ENCODE data around the gene TSC22D1. TPM values are rescaled to one million over a fixed set of nuclear protein-coding genes. Genes with fewer than 3 reads are reported as not detected.
"Not testable (repeated sequence)": the region's sequence is repeated elsewhere in the genome, so short reads cannot be mapped to it uniquely, and the experiment has no call there.

Gene TSC22D1
- polyA plus RNA-seq, 3 donors from 2014 or later: 11.5 to 13.3 (median 12.1) TPM

DNA sequence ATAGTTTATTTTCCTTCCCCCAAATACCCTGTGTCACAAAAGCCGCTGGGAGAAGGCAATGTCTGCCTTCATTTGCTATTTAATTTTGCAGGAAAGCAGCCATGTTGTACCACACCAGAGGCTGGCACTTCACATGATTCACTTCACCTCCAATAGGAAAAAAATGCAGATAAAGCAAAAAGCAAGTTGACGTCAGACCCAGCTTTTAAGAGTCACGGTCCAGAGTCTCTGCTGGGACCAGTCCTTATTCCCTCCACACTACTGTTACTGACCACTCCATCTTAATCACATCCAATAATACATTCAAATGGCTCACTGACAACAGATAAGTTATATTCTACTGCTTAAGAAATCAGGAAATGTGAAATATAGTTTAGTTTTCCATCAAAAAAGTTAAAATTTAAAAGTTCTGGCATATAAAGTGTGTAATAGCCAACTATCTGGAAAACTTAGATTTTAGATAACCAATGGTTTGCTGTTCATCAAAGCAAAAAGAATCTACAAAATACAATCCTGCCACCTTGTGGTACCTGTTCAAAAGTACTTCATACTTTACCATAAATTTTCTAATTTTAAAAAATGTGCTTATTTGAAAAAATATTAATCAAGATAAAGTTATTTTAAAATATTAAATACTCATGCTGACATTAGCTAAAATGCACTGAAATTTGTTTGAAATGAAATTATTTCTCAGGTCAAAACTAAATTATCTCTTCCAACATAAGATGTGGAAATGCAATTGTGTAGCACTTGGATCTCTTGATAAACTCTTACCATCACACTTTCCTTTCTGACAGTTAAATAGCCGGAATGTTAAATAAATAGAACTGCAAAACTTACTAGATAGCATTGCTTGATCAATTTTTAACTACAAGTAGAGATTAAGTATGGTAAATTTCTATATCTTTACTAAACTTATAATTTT lies 105.2 kb downstream of the TSC22D1 start:
- peaks cover 0 to 3% (median 0%) of the 10 kb centered on the region in 3 donors for H3K36me3 Mint-ChIP-seq
- H3K9me3 Mint-ChIP-seq: no peaks in the 10 kb centered on the region
- no peak overlapping the region for H3K4me3 Mint-ChIP-seq
- H3K27ac Mint-ChIP-seq: no peak overlapping the region
- DNase-seq: peak in 2 of 3 donors; percentile 12 to 25
- H3K4me1 Mint-ChIP-seq: no peaks in the 10 kb centered on the region
- H3K27me3 Mint-ChIP-seq (ENCODE audit: low read depth in 3 of 3): peaks cover 0 to 4% (median 0%) of the 10 kb centered on the region in 3 donors

DNA sequence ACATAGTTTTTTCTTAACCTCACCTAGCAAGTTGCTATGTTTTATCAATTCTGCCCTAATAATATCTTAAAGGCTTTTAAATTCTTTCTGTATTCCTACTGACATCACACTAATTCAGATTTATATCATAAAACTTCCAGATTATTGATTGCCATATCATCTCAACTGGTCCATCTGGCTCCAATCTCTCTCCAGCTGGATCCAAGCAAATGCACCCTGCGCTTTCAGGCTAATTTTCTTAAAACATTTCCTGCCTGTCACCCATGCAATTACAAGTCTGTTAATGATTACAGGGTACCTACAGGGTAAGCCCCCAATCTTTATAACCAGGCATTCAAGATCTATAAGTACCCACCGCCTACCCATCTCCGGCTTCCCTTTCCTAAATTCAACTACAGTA lies 107.3 kb downstream of the TSC22D1 start:
- no peaks in the 10 kb centered on the region for H3K9me3 Mint-ChIP-seq
- no peak overlapping the region for H3K4me3 Mint-ChIP-seq
- no peak overlapping the region for H3K27ac Mint-ChIP-seq

DNA sequence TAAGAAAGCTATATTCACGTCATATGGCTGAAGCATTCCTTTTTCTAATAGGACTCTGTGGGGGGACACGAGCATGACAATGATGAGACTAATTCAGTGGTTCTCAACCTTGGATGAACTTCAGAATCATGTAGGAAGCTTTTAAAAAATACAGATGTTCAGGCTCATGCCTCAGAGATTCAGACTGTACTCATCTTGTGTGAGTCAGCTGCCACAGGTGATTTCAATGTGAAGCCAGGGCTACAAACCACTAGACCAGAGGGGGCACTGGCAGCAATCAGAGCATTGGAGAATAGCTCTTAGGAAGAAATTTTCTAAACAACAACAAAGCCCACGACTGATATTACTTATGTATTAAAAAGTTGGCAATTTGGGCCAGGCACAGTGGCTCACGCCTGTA lies 110.8 kb downstream of the TSC22D1 start:
- no peaks in the 10 kb centered on the region for H3K4me1 Mint-ChIP-seq
- no peaks in the 10 kb centered on the region for H3K27me3 Mint-ChIP-seq (ENCODE audit: low read depth in 3 of 3)

More for the DNA sequence above, 107.3 kb downstream of the TSC22D1 start:
- Mint-ChIP-seq H3K4me1 (no peaks in the 10 kb centered on the region), H3K27me3 (ENCODE audit: low read depth in 3 of 3) (no peaks in the 10 kb centered on the region), H3K36me3 (peaks cover 0 to 3% (median 0%) of the 10 kb centered on the region in 3 donors)
- no peak for DNase-seq

DNA sequence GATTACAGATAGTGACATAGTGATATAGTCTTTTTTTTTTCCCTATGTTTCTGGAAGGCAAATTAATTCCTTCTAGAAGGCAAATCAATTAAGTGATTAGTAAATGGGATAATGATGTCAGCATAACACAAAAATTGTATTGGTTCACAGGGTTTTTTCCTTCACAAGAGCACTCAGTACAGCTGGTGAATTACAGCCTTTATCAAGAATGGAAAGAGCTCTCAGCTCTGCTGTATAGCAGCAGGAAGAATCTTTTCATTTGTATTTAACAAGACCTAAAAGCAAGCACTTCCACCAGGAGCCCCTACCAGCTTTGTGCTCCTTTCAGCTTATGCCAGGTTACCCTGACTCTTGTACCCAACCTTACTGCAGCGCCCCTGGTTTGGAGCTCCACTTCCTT lies 111.7 kb downstream of the TSC22D1 start:
- H3K27me3 Mint-ChIP-seq (ENCODE audit: low read depth in 3 of 3): no peaks in the 10 kb centered on the region
- no peaks in the 10 kb centered on the region for H3K4me1 Mint-ChIP-seq
- no peak for DNase-seq
- H3K36me3 Mint-ChIP-seq: no peaks in the 10 kb centered on the region
- H3K9me3 Mint-ChIP-seq: no peaks in the 10 kb centered on the region
- no peak overlapping the region for H3K27ac Mint-ChIP-seq
- H3K4me3 Mint-ChIP-seq: no peak overlapping the region

More for the DNA sequence above, 110.8 kb downstream of the TSC22D1 start:
- DNase-seq: no peak
- no peak overlapping the region for H3K4me3 Mint-ChIP-seq
- no peak overlapping the region for H3K27ac Mint-ChIP-seq
- H3K36me3 Mint-ChIP-seq: no peaks in the 10 kb centered on the region
- H3K9me3 Mint-ChIP-seq: no peaks in the 10 kb centered on the region

DNA sequence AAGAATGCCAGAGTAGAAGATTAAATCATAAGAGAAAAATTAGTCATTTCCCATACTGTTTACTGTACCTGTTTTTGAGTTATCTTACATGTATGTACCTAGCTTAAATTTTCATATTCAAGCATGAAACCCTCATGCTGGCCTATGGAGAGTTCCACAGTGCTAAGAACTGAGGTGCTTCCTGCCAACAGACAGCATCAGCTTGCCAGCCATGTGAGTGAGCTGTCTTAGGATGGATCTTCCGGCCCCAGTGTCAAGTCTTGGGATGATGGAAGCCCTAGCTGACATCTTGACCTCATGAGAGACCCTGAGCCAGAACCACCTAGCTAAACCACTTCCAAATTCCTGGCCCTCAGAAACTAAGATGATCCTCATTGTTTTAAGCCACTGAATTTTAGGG lies 112.4 kb downstream of the TSC22D1 start:
- Mint-ChIP-seq H3K9me3 (no peaks in the 10 kb centered on the region), H3K4me1 (no peaks in the 10 kb centered on the region), H3K27ac (no peak overlapping the region), H3K36me3 (no peaks in the 10 kb centered on the region), H3K27me3 (ENCODE audit: low read depth in 3 of 3) (no peaks in the 10 kb centered on the region), H3K4me3 (no peak overlapping the region)
- DNase-seq: no peak

DNA sequence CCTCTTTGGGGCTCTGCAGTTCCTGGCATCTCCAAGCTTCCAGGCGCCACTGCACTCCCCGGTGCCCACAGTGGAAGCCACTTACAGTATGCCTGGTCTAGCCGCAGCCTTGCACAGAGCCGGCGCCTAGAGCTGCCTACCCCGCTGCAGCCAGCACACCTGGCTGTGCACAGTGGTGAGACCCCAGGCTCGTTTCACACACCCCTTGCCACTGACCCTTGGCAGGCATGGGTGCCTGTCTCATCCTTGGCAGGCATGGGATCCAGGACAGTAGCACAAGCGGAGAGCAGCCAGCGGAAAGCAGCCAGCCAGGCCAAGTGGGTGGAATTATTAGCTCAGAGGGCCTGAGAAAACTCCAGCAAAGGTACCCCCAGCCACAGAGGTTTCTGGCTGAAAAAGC lies 116.5 kb downstream of the TSC22D1 start:
- DNase-seq: no peak
- no peaks in the 10 kb centered on the region for H3K9me3 Mint-ChIP-seq
- peaks cover 4 to 6% (median 6%) of the 10 kb centered on the region in 3 donors for H3K36me3 Mint-ChIP-seq
- no peak overlapping the region for H3K27ac Mint-ChIP-seq
- peaks cover 9 to 20% of the 10 kb centered on the region in 2 donors for H3K4me1 Mint-ChIP-seq
- no peaks in the 10 kb centered on the region for H3K27me3 Mint-ChIP-seq (ENCODE audit: low read depth in 3 of 3)
- no peak overlapping the region for H3K4me3 Mint-ChIP-seq

DNA sequence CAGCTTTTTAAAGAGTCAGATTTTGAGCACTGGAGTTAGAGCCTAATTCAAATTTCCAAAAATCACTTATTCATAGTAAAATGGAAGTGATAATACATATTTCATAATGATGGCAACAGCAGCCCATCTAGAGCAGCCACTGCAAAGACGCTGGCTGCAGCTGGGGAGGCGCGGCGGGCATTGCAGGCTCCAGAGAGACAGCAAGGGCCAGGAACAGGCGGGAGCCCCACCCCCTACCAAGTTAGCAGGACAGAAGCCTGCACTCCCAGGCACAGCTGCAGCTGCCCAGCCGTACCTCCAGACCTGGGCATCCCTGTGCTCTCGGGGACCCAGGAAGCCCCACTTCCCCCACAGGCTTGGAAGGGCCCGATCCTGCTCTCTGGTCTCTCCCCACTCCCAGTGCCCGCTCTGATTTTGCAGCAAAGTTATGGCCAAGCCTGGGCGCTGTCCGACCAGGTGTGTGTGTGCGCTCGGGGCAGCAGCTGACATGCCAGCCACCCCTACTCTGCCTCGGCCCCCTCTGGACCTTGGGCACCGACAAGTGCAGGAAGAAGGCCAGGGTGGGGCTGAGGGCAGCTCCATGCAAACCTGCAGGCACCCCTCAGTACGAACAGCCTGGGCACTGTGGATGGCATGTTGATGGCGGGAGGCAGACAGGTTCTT lies 117.7 kb downstream of the TSC22D1 start:
- Mint-ChIP-seq H3K36me3 (peaks cover 4 to 6% (median 6%) of the 10 kb centered on the region in 3 donors), H3K27me3 (ENCODE audit: low read depth in 3 of 3) (no peaks in the 10 kb centered on the region), H3K27ac (peak overlapping the region in 2 of 6 donors; percentile 84 to 87), H3K4me1 (peaks cover 9 to 20% of the 10 kb centered on the region in 2 donors), H3K4me3 (no peak overlapping the region), H3K9me3 (no peaks in the 10 kb centered on the region)
- no peak for DNase-seq

DNA sequence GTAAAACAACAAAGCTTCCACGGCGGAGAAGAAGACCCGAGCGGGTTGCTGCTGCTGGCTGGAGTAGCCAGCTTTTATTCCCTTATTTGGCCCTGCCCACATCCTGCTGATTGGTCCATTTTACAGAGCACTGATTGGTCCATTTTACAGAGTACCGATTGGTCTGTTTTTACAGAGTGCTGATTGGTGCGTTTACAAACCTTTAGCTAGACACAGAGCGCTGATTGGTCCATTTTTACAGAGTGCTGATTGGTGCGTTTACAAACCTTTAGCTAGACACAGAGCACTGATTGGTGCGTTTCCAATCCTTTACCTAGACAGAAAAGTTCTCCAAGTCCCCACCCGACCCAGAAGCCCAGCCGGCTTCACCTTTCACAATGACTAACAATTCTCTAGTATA lies 119.9 kb downstream of the TSC22D1 start:
- H3K36me3 Mint-ChIP-seq; H3K27me3 Mint-ChIP-seq (ENCODE audit: low read depth in 3 of 3); DNase-seq; H3K27ac Mint-ChIP-seq; H3K4me3 Mint-ChIP-seq; H3K9me3 Mint-ChIP-seq: not testable (repeated sequence)
- H3K4me1 Mint-ChIP-seq: peaks cover 9 to 20% of the 10 kb centered on the region in 2 donors

DNA sequence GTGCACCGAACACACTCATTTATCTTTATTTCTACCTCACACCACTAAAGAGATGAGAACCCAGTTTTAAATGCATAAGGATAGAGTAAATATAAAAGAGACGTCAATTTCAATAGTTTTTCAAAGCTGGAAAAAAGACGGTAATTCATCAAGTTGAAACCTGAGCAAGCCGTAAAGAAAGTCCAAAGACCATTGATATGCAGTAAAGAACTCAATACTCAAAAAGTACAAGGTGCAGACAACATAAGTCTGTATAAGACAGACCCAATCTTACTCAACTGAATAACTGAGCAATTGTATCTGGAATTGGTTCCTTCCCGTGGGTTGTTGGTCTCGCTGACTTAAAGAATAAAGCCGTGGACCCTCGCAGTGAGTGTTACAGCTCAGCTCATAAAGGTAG lies 120.4 kb downstream of the TSC22D1 start:
- Mint-ChIP-seq H3K4me1 (peaks cover 9 to 20% of the 10 kb centered on the region in 2 donors), H3K27ac (no peak overlapping the region), H3K36me3 (peaks cover 4 to 6% (median 6%) of the 10 kb centered on the region in 3 donors), H3K4me3 (no peak overlapping the region), H3K27me3 (ENCODE audit: low read depth in 3 of 3) (no peaks in the 10 kb centered on the region), H3K9me3 (no peaks in the 10 kb centered on the region)
- no peak for DNase-seq

DNA sequence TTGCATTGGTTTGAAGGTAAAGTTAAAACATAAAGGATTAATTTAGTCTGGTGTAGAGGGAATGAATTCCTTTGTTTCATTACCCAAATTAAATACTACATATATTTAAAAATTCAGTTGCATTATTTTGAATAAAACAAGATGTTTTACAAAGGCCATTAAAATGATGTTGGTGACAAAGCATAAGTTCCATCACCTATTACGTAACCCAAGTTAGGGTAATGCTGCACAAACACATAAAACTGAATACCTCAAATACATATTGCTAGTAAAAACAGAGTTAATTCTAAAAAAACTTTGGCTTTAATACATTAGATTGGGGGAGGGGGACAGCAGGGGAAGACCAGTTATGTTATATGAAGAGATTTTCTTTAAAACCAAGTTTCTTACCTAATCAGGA lies 122.2 kb downstream of the TSC22D1 start:
- Mint-ChIP-seq H3K27ac (no peak overlapping the region), H3K9me3 (no peaks in the 10 kb centered on the region), H3K4me1 (peaks cover 9 to 20% of the 10 kb centered on the region in 2 donors), H3K36me3 (peaks cover 4 to 11% (median 6%) of the 10 kb centered on the region in 3 donors), H3K27me3 (ENCODE audit: low read depth in 3 of 3) (peaks cover 0 to 2% (median 0%) of the 10 kb centered on the region in 3 donors), H3K4me3 (no peak overlapping the region)
- no peak for DNase-seq

DNA sequence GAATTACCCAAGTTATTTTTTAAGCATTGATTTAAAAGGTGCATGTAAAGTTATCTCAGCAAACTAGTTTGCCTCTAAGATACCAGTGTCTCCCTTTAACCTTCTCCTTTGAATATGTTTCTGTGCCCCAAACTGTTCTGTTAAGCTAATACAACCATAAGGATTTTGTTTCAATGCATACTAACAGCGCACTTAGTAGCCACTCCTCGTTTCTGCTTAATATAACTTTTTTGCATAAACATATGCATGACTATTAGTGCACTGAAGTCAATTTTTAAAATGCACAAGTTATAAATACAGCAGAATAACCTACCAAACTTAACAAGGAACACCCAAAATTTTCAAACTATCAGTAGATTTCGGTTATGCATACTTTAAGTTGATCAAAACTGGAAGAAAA lies 123.1 kb downstream of the TSC22D1 start:
- DNase-seq: no peak
- peaks cover 4 to 11% (median 6%) of the 10 kb centered on the region in 3 donors for H3K36me3 Mint-ChIP-seq
- no peak overlapping the region for H3K4me3 Mint-ChIP-seq
- H3K9me3 Mint-ChIP-seq: no peaks in the 10 kb centered on the region
- no peak overlapping the region for H3K27ac Mint-ChIP-seq
- H3K27me3 Mint-ChIP-seq (ENCODE audit: low read depth in 3 of 3): peaks cover 0 to 2% (median 0%) of the 10 kb centered on the region in 3 donors
- H3K4me1 Mint-ChIP-seq: peaks cover 7 to 18% of the 10 kb centered on the region in 2 donors

DNA sequence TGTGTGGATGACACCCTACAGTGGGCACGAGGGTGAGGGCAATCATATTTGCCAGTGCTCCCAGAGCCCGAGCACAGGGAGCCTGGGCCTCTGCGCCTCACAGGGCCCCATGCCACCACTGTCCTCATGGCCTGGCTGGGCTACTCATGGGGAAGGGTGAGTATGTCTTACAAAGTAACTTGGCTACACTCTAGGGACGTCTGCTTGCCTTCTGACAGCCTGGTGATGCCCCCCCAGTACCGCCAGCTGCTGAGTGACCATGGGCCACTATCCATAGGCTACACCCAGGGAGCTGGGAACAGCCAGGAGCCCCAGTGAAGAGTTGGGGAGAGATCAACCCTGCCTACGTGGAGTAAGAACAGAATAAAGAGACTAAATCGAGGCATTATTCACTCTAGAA lies 123.7 kb downstream of the TSC22D1 start:
- peaks cover 0 to 2% (median 0%) of the 10 kb centered on the region in 3 donors for H3K27me3 Mint-ChIP-seq (ENCODE audit: low read depth in 3 of 3)
- H3K9me3 Mint-ChIP-seq: no peaks in the 10 kb centered on the region
- H3K27ac Mint-ChIP-seq: no peak overlapping the region
- peaks cover 4 to 11% (median 6%) of the 10 kb centered on the region in 3 donors for H3K36me3 Mint-ChIP-seq
- no peak overlapping the region for H3K4me3 Mint-ChIP-seq
- H3K4me1 Mint-ChIP-seq: peaks cover 3 to 11% of the 10 kb centered on the region in 2 donors
- DNase-seq: no peak

DNA sequence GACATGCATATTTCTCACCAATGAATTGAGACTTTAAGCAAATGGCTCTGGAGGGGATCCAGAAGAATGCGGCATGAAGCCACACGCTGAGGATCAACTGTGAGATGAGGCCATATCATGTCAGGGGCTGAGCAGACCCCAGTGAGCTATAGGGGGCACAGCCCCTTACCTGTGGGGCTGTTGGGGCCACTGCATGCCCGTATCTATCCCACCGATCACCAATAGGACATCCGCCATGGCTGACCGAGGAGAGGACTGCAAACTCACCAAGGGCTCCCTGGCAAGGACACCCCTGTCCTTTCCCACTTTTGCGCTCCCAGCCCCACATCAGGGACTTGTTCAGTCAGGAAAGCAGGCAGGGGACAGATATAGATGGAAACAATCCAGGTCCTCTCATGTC lies 124.5 kb downstream of the TSC22D1 start:
- no peak overlapping the region for H3K4me3 Mint-ChIP-seq

DNA sequence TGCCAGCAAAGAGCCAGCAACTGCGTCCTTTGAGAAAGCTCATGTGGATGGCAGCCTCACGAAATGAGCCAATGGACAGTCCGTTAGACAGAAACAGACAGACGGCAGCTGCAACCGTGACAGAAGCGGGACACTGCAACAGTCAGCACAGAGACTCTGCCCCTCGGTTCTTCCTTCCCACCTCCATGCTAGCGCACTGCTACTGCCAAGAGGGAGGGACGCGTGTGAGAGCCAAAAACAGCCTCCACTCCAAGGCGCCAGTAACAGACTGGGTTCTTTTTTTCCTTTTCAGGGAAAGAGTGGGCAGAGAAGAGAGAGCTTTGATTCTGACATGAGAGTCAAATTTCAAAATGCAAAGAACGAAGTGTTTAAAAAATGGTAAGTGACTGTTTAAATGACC lies 125.0 kb downstream of the TSC22D1 start:
- Mint-ChIP-seq H3K4me1 (no peaks in the 10 kb centered on the region), H3K4me3 (no peak overlapping the region), H3K9me3 (no peaks in the 10 kb centered on the region), H3K27ac (no peak overlapping the region), H3K36me3 (peaks cover 4 to 11% (median 6%) of the 10 kb centered on the region in 3 donors), H3K27me3 (ENCODE audit: low read depth in 3 of 3) (peaks cover 0 to 2% (median 0%) of the 10 kb centered on the region in 3 donors)
- no peak for DNase-seq

More for the DNA sequence above, 124.5 kb downstream of the TSC22D1 start:
- Mint-ChIP-seq H3K9me3 (no peaks in the 10 kb centered on the region), H3K4me1 (peaks cover 0 to 3% of the 10 kb centered on the region in 2 donors), H3K27me3 (ENCODE audit: low read depth in 3 of 3) (peaks cover 0 to 2% (median 0%) of the 10 kb centered on the region in 3 donors), H3K36me3 (peaks cover 4 to 11% (median 6%) of the 10 kb centered on the region in 3 donors), H3K27ac (no peak overlapping the region)
- no peak for DNase-seq

All from immature natural killer cell (primary cell).